ENCODE data around the gene SNHG17. TPM values are rescaled to one million over a fixed set of nuclear protein-coding genes. Genes with fewer than 3 reads are reported as not detected.
"Not testable (repeated sequence)": the region's sequence is repeated elsewhere in the genome, so short reads cannot be mapped to it uniquely, and the experiment has no call there.

SNHG17 gene
- total RNA-seq, 4 donors from 2014 or later, result 16.4 to 60.9 (median 34.3) TPM

GRCh38 chr20:38383147-38383546, 52.0 kb downstream of the SNHG17 start:
- DNase-seq (ENCODE audit: low spot score in 2 of 2), result no peak
- Histone ChIP-seq H3K36me3 (no peaks in the 10 kb centered on the region), H3K4me3 (no peak overlapping the region), H3K27me3 (no peaks in the 10 kb centered on the region), H3K4me1 (peaks cover 0 to 8% (median 0%) of the 10 kb centered on the region in 4 donors), H3K9me3 (no peaks in the 10 kb centered on the region), H3K27ac (no peak overlapping the region)
- TF ChIP-seq EP300 (IDR thresholded peaks at IDR 0.05) (no peak), POLR2A (IDR thresholded peaks at IDR 0.05) (no peak), CTCF (IDR thresholded peaks at IDR 0.05) (no peak)
- WGBS, 2 donors, result 78 to 89% methylated on average over 4 of the region's 4 CpGs

GRCh38 chr20:38377838-38378237, 57.3 kb downstream of the SNHG17 start:
- 86 to 88% methylated on average over 5 of the region's 5 CpGs for WGBS, 2 donors
- DNase-seq (ENCODE audit: low spot score in 2 of 2); H3K4me3 ChIP-seq; H3K36me3 ChIP-seq; H3K9me3 ChIP-seq; H3K27me3 ChIP-seq: not testable (repeated sequence)
- Histone ChIP-seq H3K27ac (peak overlapping the region in 1 of 4 donors; percentile 34), H3K4me1 (peaks cover 0 to 16% (median 0%) of the 10 kb centered on the region in 4 donors)

- peak overlapping the region in 2 of 4 donors; percentile 3 to 34 for H3K27ac ChIP-seq
- H3K36me3 ChIP-seq, result no peaks in the 10 kb centered on the region
- WGBS, 2 donors, result 43 to 44% methylated on average over 11 of the region's 11 CpGs
- TF ChIP-seq CTCF (IDR thresholded peaks at IDR 0.05) (no peak), POLR2A (IDR thresholded peaks at IDR 0.05) (no peak)
- no peaks in the 10 kb centered on the region for H3K27me3 ChIP-seq
- no peaks in the 10 kb centered on the region for H3K9me3 ChIP-seq
- no peak overlapping the region for H3K4me3 ChIP-seq
- peaks cover 0 to 15% (median 0%) of the 10 kb centered on the region in 4 donors for H3K4me1 ChIP-seq
- no peak for DNase-seq (ENCODE audit: low spot score in 2 of 2)
These were observed 58.0 kb downstream of the SNHG17 start for GRCh38 chr20:38377039-38377685.

GRCh38 chr20:38373898-38374297, 61.2 kb downstream of the SNHG17 start:
- DNase-seq (ENCODE audit: low spot score in 2 of 2), result no peak
- Histone ChIP-seq H3K4me3 (no peak overlapping the region), H3K27me3 (no peaks in the 10 kb centered on the region), H3K36me3 (no peaks in the 10 kb centered on the region), H3K9me3 (no peaks in the 10 kb centered on the region), H3K4me1 (peaks cover 0 to 15% (median 0%) of the 10 kb centered on the region in 4 donors), H3K27ac (peak overlapping the region in 1 of 4 donors; percentile 83)
- TF ChIP-seq POLR2A (IDR thresholded peaks at IDR 0.05) (no peak), EP300 (IDR thresholded peaks at IDR 0.05) (no peak), CTCF (IDR thresholded peaks at IDR 0.05) (no peak)
- WGBS, 2 donors, result 72 to 82% methylated on average over 5 of the region's 5 CpGs

- Histone ChIP-seq H3K27ac (peak overlapping the region in 3 of 4 donors; percentile 51 to 83 (median 83)), H3K4me3 (no peak overlapping the region), H3K4me1 (peaks cover 0 to 15% (median 0%) of the 10 kb centered on the region in 4 donors), H3K36me3 (no peaks in the 10 kb centered on the region), H3K27me3 (no peaks in the 10 kb centered on the region), H3K9me3 (no peaks in the 10 kb centered on the region)
- DNase-seq (ENCODE audit: low spot score in 2 of 2), result peak in 1 of 2 donors; percentile 23
- WGBS, 2 donors, result 38 to 39% methylated on average over 7 of the region's 7 CpGs
- TF ChIP-seq POLR2A (IDR thresholded peaks at IDR 0.05), result no peak
- TF ChIP-seq CTCF (IDR thresholded peaks at IDR 0.05), result no peak
- peak in 1 of 2 donors; percentile 70 for TF ChIP-seq EP300 (IDR thresholded peaks at IDR 0.05)
These were observed 61.8 kb downstream of the SNHG17 start for GRCh38 chr20:38373231-38373867.
